GM20000 (cell line): ENCODE measurements around the gene CLMN.

ENCODE experiments used
- DNase-seq: peaks from one replicate; pipeline ENCODE4 v3.0.0; 2012; ENCODE audit warnings: low spot score
- CTCF ChIP-seq: IDR thresholded peaks from 2 replicates; pipeline ENCODE4 v1.5.1; 2012; ENCODE audit warnings: mild to moderate bottlenecking, control low read depth; ENCODE audit errors: extremely low read depth, missing control alignments

The CLMN gene

GRCh38 chr14:95252219-95252618 lies 67.5 kb downstream of the CLMN start:
- no peak for DNase-seq
- TF ChIP-seq CTCF = no peak

GRCh38 chr14:95250936-95251335 lies 68.8 kb downstream of the CLMN start:
- no peak for DNase-seq
- no peak for TF ChIP-seq CTCF

GRCh38 chr14:95250140-95250769 lies 69.5 kb downstream of the CLMN start:
- no peak for DNase-seq
- no peak for TF ChIP-seq CTCF

- no peak for DNase-seq
- no peak for TF ChIP-seq CTCF
Measured at GRCh38 chr14:95248432-95248831, 71.3 kb downstream of the CLMN start.

- no peak for TF ChIP-seq CTCF
Measured at GRCh38 chr14:95246870-95247269, 72.8 kb downstream of the CLMN start.

GRCh38 chr14:95245334-95245733 lies 74.4 kb downstream of the CLMN start:
- DNase-seq = no peak
- TF ChIP-seq CTCF = no peak

More at GRCh38 chr14:95246870-95247269, 72.8 kb downstream of the CLMN start:
- DNase-seq = no peak

GRCh38 chr14:95244587-95244986 lies 75.1 kb downstream of the CLMN start:
- DNase-seq = no peak
- no peak for TF ChIP-seq CTCF
